Stimulated activated naive CD4-positive, alpha-beta T cell (primary cell): ENCODE data around the gene PRADC1.

Experiments
- DNase-seq, 6 experiments: peaks; one replicate each; lab custom pipeline; 2025; lab: John Stamatoyannopoulos, UW

The PRADC1 gene

GRCh38 chr2:73235315-73236028, 2.4 kb upstream of the PRADC1 start:
- DNase-seq = peak in 2 of 6 experiments; percentile 18 to 21

GRCh38 chr2:73233932-73234832, 1.1 kb upstream of the PRADC1 start, which contains the start of gene CCT7:
CCT7 (plus strand) TSS chr2:73234308; CDS start chr2:73234379, 71 bp downstream.
- peak; percentile 79 to 94 (median 88) for DNase-seq

GRCh38 chr2:73232403-73233153, 461 bp downstream of the PRADC1 start:
- peak in 3 of 6 experiments; percentile 25 to 58 (median 31) for DNase-seq

- no peak for DNase-seq
Observed at GRCh38 chr2:73228631-73229030, 4.4 kb downstream of the PRADC1 start.

- no peak for DNase-seq
Observed at GRCh38 chr2:73227086-73227485, 6.0 kb downstream of the PRADC1 start.

- DNase-seq = no peak
Observed at GRCh38 chr2:73225513-73226360, 7.3 kb downstream of the PRADC1 start.

GRCh38 chr2:73223821-73224220, 9.2 kb downstream of the PRADC1 start:
- no peak for DNase-seq

- no peak for DNase-seq
Observed at GRCh38 chr2:73218298-73218697, 14.7 kb downstream of the PRADC1 start.

- no peak for DNase-seq
Observed at GRCh38 chr2:73217826-73218225, 15.2 kb downstream of the PRADC1 start.

- DNase-seq = no peak
Observed at GRCh38 chr2:73217160-73217559, 15.9 kb downstream of the PRADC1 start.

- DNase-seq = no peak
Observed at GRCh38 chr2:73215254-73215653, 17.8 kb downstream of the PRADC1 start.

- DNase-seq = peak; percentile 84 to 93 (median 86)
Observed at GRCh38 chr2:73214120-73215035, 18.7 kb downstream of the PRADC1 start, which contains the start of gene SMYD5. SMYD5 (plus strand) TSS chr2:73214245; CDS start chr2:73214267, 22 bp downstream.

- DNase-seq = peak; percentile 37 to 79 (median 50)
Observed at GRCh38 chr2:73212448-73213176, 20.4 kb downstream of the PRADC1 start.

- no peak for DNase-seq
Observed at GRCh38 chr2:73212098-73212447, 21.0 kb downstream of the PRADC1 start.

GRCh38 chr2:73210696-73211095, 22.3 kb downstream of the PRADC1 start:
- DNase-seq = no peak

- no peak for DNase-seq
Observed at GRCh38 chr2:73210019-73210418, 23.0 kb downstream of the PRADC1 start.

- no peak for DNase-seq
Observed at GRCh38 chr2:73208258-73208657, 24.8 kb downstream of the PRADC1 start.

- no peak for DNase-seq
Observed at GRCh38 chr2:73205611-73206010, 27.4 kb downstream of the PRADC1 start.

GRCh38 chr2:73203055-73203681, 29.9 kb downstream of the PRADC1 start:
- no peak for DNase-seq
